Esophagus squamous epithelium (tissue), 5 donors: ENCODE data around the gene PCDHGA12. TPM values are rescaled to one million over a fixed set of nuclear protein-coding genes. Genes with fewer than 3 reads are reported as not detected.
"Not testable (repeated sequence)": the region's sequence is repeated elsewhere in the genome, so short reads cannot be mapped to it uniquely, and the experiment has no call there.

ENCODE experiments used
- DNase-seq: peaks from one replicate; lab custom pipeline; 2025; lab: John Stamatoyannopoulos, UW
- H3K27ac ChIP-seq, 4 donors: fragments of 200-600 bp; sonication (generic); one replicate each; pipeline ENCODE4 v1.5.1; 2016 to 2019; ENCODE audit warnings: mild to moderate bottlenecking in 1 of 4
- H3K27me3 ChIP-seq, 4 donors: fragments of 200-600 bp; sonication (generic); 1 replicate in 3 of 4; 2 replicates in 1 of 4; pipeline versions ENCODE4 v1.5.1 to v1.6.0; 2017 to 2021; ENCODE audit warnings: antibody characterized with exemption in 1 of 4
- H3K36me3 ChIP-seq, 3 donors: fragments of 200-600 bp; sonication (generic); one replicate each; pipeline ENCODE4 v1.5.1; 2016 to 2019
- H3K4me1 ChIP-seq, 3 donors: fragments of 200-600 bp; sonication (generic); one replicate each; pipeline ENCODE4 v1.5.1; 2017 to 2019
- H3K4me3 ChIP-seq, 4 donors: fragments of 200-600 bp; sonication (generic); 1 replicate in 3 of 4; 2 replicates in 1 of 4; pipeline ENCODE4 v1.5.1; 2016 to 2019; ENCODE audit warnings: mild to moderate bottlenecking in 2 of 4, moderate library complexity in 1 of 4
- H3K9me3 ChIP-seq, 3 donors: fragments of 200-600 bp; sonication (generic); one replicate each; pipeline ENCODE4 v1.5.1; 2016 to 2019
- POLR2A ChIP-seq, 4 donors: fragments of 450-650 bp; IDR thresholded peaks; one replicate each; pipeline ENCODE4 v1.6.1; 2017; ENCODE audit warnings: antibody characterized with exemption in 4 of 4, mild to moderate bottlenecking in 4 of 4, moderate library complexity in 3 of 4
- WGBS, 2 donors: methylation state at CpG; one replicate each; pipeline ENCODE4 v1.1.5; 2018; 5-methylcytosine and 5-hydroxymethylcytosine counted together
- intact Hi-C: fragments of 100-400 bp; cut with DNase I; formaldehyde crosslinking; loops from one replicate; pipeline ENCODE4 v1.15.0; 2022
- total RNA-seq, 4 donors: library from RNA; depleted of rRNA; stranded (reverse); fragments of >200 nt; gene quantifications; one replicate each; pipeline ENCODE4 v1.1.0, GENCODE V29; 2016
- TF ChIP-seq, protein P1 (sequence below), 6 experiments: fragments of 450-650 bp in 4 of 6; fragments of 200-600 bp in 2 of 6; sonication (generic) in 2 of 6; IDR thresholded peaks; one replicate each; pipeline ENCODE4 v1.5.1; 2016 to 2019; ENCODE audit warnings: antibody characterized with exemption in 6 of 6, mild to moderate bottlenecking in 4 of 6, moderate library complexity in 4 of 6
- donor health status: DM: yes; HTN: yes; CAD: no.

Gene PCDHGA12
- total RNA-seq, 4 donors from 2014 or later: 2.0 to 8.0 (median 2.5) TPM

DNA sequence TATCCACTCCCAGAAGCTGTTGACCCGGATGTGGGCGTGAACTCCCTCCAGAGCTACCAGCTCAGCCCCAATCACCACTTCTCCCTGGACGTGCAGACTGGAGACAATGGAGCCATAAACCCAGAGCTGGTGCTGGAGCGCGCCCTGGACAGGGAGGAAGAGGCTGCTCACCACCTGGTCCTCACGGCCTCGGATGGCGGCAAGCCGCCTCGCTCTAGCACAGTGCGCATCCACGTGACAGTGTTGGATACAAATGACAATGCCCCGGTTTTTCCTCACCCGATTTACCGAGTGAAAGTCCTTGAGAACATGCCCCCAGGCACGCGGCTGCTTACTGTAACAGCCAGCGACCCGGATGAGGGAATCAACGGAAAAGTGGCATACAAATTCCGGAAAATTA is 37.0 kb upstream of the PCDHGA12 start:
- H3K27me3 ChIP-seq: peaks cover 0 to 32% (median 0%) of the 10 kb centered on the region in 4 donors
- peaks cover 0 to 7% (median 0%) of the 10 kb centered on the region in 3 donors for H3K36me3 ChIP-seq
- no peak for TF ChIP-seq POLR2A (IDR thresholded peaks at IDR 0.05)
- TF ChIP-seq, protein P1, sequence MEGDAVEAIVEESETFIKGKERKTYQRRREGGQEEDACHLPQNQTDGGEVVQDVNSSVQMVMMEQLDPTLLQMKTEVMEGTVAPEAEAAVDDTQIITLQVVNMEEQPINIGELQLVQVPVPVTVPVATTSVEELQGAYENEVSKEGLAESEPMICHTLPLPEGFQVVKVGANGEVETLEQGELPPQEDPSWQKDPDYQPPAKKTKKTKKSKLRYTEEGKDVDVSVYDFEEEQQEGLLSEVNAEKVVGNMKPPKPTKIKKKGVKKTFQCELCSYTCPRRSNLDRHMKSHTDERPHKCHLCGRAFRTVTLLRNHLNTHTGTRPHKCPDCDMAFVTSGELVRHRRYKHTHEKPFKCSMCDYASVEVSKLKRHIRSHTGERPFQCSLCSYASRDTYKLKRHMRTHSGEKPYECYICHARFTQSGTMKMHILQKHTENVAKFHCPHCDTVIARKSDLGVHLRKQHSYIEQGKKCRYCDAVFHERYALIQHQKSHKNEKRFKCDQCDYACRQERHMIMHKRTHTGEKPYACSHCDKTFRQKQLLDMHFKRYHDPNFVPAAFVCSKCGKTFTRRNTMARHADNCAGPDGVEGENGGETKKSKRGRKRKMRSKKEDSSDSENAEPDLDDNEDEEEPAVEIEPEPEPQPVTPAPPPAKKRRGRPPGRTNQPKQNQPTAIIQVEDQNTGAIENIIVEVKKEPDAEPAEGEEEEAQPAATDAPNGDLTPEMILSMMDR (IDR thresholded peaks at IDR 0.05): no peak
- H3K4me1 ChIP-seq: no peaks in the 10 kb centered on the region
- intact Hi-C loops: no loop called here
- H3K9me3 ChIP-seq: peaks cover 20 to 96% (median 88%) of the 10 kb centered on the region in 3 donors
- WGBS, 2 donors: 54 to 58% methylated on average over 12 to 19 of the region's 21 CpGs
- no peak overlapping the region for H3K27ac ChIP-seq
- no peak for DNase-seq
- no peak overlapping the region for H3K4me3 ChIP-seq

DNA sequence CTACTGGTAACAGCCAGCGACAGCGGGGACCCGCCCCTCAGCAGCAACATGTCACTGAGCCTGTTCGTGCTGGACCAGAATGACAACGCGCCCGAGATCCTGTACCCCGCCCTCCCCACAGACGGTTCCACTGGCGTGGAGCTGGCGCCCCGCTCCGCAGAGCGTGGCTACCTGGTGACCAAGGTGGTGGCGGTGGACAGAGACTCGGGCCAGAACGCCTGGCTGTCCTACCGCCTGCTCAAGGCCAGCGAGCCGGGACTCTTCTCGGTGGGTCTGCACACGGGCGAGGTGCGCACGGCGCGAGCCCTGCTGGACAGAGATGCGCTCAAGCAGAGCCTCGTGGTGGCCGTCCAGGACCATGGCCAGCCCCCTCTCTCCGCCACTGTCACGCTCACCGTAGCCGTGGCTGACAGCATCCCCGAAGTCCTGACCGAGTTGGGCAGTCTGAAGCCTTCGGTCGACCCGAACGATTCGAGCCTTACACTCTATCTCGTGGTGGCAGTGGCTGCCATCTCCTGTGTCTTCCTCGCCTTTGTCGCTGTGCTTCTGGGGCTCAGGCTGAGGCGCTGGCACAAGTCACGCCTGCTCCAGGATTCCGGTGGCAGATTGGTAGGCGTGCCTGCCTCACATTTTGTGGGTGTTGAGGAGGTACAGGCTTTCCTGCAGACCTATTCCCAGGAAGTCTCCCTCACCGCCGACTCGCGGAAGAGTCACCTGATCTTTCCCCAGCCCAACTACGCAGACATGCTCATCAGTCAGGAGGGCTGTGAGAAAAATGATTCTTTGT is 35.7 kb upstream of the PCDHGA12 start:
- intact Hi-C loops, DNase-seq, H3K27ac ChIP-seq, H3K4me1 ChIP-seq, H3K4me3 ChIP-seq, H3K36me3 ChIP-seq: not testable (repeated sequence)
- H3K9me3 ChIP-seq: peaks cover 21 to 96% (median 87%) of the 10 kb centered on the region in 3 donors
- H3K27me3 ChIP-seq: peaks cover 0 to 40% (median 0%) of the 10 kb centered on the region in 4 donors
- WGBS, 2 donors: 41 to 50% methylated on average over 13 to 22 of the region's 53 CpGs

DNA sequence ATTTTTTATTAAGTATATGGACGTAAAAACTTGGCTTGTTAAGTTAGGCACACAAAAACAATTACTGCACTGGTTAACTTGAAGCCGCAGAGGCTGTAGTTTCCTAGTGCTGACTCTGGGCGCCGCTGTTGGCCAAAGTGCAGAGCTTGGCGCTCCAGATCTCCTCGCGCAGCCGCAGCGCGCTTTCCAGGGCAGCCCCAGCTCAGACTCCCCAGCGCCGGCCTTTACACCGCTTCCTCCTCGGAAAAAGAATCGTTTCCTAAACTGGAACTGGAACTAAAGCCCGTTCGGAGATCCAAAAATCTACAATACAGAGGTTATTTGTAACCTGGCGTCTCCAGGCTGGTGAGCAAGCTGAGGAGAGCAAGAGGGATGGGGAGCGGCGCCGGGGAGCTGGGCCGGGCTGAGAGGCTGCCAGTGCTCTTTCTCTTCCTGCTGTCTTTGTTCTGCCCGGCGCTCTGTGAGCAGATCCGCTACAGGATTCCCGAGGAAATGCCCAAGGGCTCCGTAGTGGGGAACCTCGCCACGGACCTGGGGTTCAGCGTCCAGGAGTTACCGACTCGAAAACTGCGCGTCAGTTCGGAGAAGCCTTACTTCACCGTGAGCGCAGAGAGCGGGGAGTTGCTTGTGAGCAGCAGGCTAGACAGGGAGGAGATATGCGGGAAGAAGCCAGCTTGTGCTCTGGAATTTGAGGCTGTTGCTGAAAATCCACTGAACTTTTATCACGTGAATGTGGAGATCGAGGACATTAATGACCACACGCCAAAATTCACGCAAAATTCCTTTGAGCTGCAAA is 32.4 kb upstream of the PCDHGA12 start, which contains the start of gene PCDHGB5:
PCDHGB5 (plus strand) TSS at position 192 of the 796 bp plus-strand sequence; CDS start at position 373, 181 bp downstream.
- H3K4me1 ChIP-seq, intact Hi-C loops, H3K36me3 ChIP-seq, DNase-seq, H3K27ac ChIP-seq: not testable (repeated sequence)
- Histone ChIP-seq H3K27me3 (peaks cover 0 to 45% (median 0%) of the 10 kb centered on the region in 4 donors), H3K9me3 (peaks cover 21 to 94% (median 85%) of the 10 kb centered on the region in 3 donors), H3K4me3 (peak within 1 kb of the TSS in 3 of 4 donors; percentile 31 to 49 (median 35))
- TF ChIP-seq, protein P1 (IDR thresholded peaks at IDR 0.05): peak in 5 of 6 experiments; percentile 24 to 55 (median 42)
- 4 to 9% methylated on average over 19 to 23 of the region's 43 CpGs for WGBS, 2 donors

DNA sequence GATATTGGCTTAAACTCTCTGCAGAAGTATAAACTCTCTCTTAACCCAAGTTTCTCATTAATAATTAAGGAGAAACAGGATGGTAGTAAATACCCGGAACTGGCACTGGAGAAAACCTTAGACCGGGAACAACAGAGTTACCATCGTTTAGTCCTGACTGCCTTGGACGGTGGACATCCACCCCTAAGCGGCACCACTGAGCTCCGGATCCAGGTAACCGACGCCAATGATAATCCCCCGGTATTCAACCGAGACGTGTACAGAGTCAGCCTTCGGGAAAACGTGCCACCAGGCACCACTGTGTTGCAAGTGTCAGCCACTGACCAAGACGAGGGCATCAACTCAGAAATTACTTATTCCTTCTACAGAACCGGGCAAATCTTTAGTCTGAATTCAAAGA is 31.7 kb upstream of the PCDHGA12 start:
- intact Hi-C loops: no loop called here
- H3K36me3 ChIP-seq: no peaks in the 10 kb centered on the region
- H3K27me3 ChIP-seq: peaks cover 0 to 44% (median 0%) of the 10 kb centered on the region in 4 donors
- TF ChIP-seq POLR2A (IDR thresholded peaks at IDR 0.05): no peak
- TF ChIP-seq, protein P1 (IDR thresholded peaks at IDR 0.05): no peak
- WGBS, 2 donors: 39 to 40% methylated on average over 8 to 15 of the region's 15 CpGs
- H3K27ac ChIP-seq: no peak overlapping the region
- peak overlapping the region in 1 of 4 donors; percentile 3 for H3K4me3 ChIP-seq
- DNase-seq: no peak
- H3K9me3 ChIP-seq: peaks cover 17 to 94% (median 85%) of the 10 kb centered on the region in 3 donors
- H3K4me1 ChIP-seq: peaks cover 0 to 3% (median 0%) of the 10 kb centered on the region in 3 donors

DNA sequence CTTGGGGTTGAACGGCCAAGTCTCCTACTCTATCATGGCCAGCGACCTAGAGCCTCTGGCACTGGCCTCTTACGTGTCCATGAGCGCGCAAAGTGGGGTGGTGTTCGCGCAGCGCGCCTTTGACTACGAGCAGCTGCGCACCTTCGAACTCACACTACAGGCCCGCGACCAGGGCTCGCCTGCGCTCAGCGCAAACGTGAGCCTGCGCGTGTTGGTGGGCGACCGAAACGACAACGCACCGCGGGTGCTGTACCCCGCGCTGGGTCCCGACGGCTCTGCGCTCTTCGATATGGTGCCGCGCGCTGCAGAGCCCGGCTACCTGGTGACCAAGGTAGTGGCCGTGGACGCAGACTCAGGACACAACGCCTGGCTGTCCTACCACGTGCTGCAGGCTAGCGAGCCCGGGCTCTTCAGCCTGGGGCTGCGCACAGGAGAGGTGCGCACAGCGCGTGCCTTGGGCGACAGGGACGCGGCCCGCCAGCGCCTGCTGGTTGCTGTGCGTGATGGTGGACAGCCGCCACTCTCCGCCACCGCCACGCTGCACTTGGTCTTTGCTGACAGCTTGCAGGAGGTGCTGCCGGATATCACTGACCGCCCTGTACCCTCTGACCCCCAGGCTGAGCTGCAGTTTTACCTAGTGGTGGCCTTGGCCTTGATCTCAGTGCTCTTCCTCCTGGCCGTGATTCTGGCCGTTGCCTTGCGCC is 30.6 kb upstream of the PCDHGA12 start:
- H3K4me1 ChIP-seq: peaks cover 0 to 3% (median 0%) of the 10 kb centered on the region in 3 donors
- H3K4me3 ChIP-seq: peak overlapping the region in 1 of 4 donors; percentile 35
- no peak for DNase-seq
- H3K27me3 ChIP-seq: peaks cover 0 to 40% (median 0%) of the 10 kb centered on the region in 4 donors
- intact Hi-C loops: no loop called here
- no peak overlapping the region for H3K27ac ChIP-seq
- H3K9me3 ChIP-seq: peaks cover 15 to 94% (median 87%) of the 10 kb centered on the region in 3 donors
- WGBS, 2 donors: 31 to 75% methylated on average over 6 to 20 of the region's 61 CpGs
- TF ChIP-seq, protein P1 (IDR thresholded peaks at IDR 0.05): no peak
- H3K36me3 ChIP-seq: no peaks in the 10 kb centered on the region
